ENCODE results near the gene LRRC26. TPM values are rescaled to one million over a fixed set of nuclear protein-coding genes. Genes with fewer than 3 reads are reported as not detected.

Gene LRRC26
- total RNA-seq, 4 donors from 2014 or later = not detected

DNA sequence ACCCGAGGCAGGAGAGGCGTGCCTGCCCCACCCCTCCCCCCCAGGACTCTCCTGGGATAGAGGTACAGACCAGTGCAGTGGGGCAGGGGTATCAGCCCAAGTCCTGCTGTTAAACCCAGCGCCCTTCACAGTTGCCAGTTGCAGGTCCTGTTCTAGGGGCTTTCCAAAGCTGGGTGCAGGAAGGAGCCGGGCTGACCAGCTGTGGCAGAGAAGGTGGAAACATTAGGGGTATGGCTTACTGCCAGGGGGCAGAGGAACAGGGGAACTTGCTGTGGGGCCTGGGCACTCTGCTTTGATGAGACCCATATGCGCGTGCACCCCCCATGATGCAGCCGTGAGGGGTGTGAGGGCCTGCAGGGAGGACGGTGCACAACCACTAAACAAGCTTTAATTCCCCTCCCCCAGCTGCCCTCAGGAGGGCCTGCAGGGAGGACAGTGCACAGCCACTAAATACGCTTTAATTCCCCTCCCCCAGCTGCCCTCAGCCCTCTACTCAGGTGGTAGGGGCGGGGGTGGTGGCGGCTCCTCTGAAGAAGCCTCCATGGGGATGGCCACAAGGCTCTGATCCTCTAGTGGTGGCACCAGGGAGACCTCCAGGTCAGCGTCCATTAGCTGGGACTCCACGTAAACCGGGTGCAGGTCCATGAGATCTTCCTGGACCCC lies 766 bp upstream of the LRRC26 start:
- intact Hi-C loops (cut with DNase I) = no loop called here
- WGBS, 2 donors = 28 to 34% methylated on average over 11 of the region's 14 CpGs
- peaks cover 7 to 26% of the 10 kb centered on the region in 2 donors for H3K4me1 ChIP-seq
- peaks cover 20% of the 10 kb centered on the region for H3K27me3 ChIP-seq
- no peak overlapping the region for H3K4me3 ChIP-seq (replicated peaks in 1 of 3)
- H3K9me3 ChIP-seq = no peaks in the 10 kb centered on the region
- no peak for DNase-seq
- no peak overlapping the region for H3K27ac ChIP-seq
- H3K36me3 ChIP-seq = no peaks in the 10 kb centered on the region
- TF ChIP-seq CTCF (IDR thresholded peaks at IDR 0.05) (no peak), POLR2A (IDR thresholded peaks at IDR 0.05) (no peak)

DNA sequence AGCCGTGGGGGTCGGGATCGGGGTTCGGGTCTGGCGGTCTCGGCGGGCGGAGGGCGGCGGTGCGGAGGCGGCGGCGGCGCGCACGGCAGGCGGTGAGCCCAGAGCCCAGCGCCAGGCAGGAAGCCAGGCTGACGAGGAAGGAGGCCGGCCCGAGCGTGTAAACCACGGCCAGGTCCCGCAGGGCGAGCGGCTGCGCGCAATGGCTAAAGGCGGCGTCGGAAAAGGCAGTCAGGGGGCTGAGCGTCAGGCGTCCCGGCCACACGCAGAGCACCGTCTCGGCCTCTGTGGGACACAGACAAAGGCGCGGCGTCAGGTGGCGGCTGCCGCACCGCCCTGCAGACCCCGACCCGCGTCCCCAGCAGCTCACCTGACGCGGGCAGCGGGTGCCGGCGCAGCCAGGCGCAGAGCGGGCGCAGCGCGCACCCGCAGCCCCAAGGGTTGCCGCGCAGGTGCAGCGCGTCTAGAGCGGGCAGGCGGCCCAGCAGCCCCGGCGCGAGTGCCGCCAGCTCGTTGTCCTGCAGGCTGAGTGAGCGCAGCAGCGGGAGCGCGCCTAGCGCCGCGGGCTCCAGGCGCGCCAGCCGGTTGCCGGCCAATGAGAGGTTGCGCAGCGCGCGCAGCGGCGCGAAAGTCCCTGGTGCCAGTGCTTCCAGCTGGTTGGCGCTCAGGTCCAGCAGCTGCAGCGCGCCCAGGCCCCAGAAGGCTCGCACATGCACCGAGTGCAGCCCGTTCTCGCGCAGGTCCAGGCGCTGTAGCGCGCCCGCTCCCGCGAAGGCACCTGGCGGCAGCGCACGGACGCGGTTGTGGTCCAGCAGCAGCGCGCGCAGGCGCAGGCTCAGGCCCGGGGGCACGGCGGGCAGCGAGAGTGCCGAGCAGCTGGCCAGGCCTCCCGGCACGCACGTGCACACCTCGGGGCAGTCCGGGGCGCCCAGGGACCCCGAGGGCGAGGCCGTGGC lies 671 bp downstream of the LRRC26 start:
- H3K4me1 ChIP-seq = peaks cover 7 to 26% of the 10 kb centered on the region in 2 donors
- H3K27ac ChIP-seq = no peak overlapping the region
- no peaks in the 10 kb centered on the region for H3K36me3 ChIP-seq
- no peaks in the 10 kb centered on the region for H3K9me3 ChIP-seq
- 2 to 3% methylated on average over 7 to 13 of the region's 124 CpGs for WGBS, 2 donors
- intact Hi-C loops (cut with DNase I) = no loop called here
- peaks cover 27% of the 10 kb centered on the region for H3K27me3 ChIP-seq
- TF ChIP-seq CTCF (IDR thresholded peaks at IDR 0.05) (no peak), POLR2A (IDR thresholded peaks at IDR 0.05) (no peak)
- DNase-seq = no peak
- H3K4me3 ChIP-seq (replicated peaks in 1 of 3) = peak overlapping the region in 1 of 3 donors; percentile 17

DNA sequence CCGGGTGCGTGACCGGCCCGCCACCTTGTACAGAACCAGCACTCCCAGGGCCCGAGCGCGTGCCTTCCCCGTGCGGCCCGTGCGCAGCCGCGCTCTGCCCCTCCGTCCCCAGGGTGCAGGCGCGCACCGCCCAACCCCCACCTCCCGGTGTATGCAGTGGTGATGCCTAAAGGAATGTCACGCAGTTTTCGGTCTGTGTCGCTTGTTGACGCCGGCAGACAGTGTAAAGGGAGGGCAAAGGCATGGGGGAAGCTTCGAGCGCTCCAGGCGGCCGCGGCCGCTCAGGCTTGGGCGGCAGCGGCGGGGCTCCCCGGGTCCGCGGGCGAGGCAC lies 1.3 kb downstream of the LRRC26 start:
- Histone ChIP-seq H3K9me3 (no peaks in the 10 kb centered on the region), H3K36me3 (no peaks in the 10 kb centered on the region), H3K27me3 (peaks cover 31% of the 10 kb centered on the region), H3K27ac (no peak overlapping the region), H3K4me1 (peaks cover 7 to 26% of the 10 kb centered on the region in 2 donors), H3K4me3 (replicated peaks in 1 of 3) (peak overlapping the region in 1 of 3 donors; percentile 17)
- no peak for DNase-seq
- WGBS, 2 donors = 0 to 2% methylated on average over 1 to 10 of the region's 36 CpGs
- no peak for TF ChIP-seq POLR2A (IDR thresholded peaks at IDR 0.05)
- no peak for TF ChIP-seq CTCF (IDR thresholded peaks at IDR 0.05)
- intact Hi-C loops (cut with DNase I) = no loop called here

- Histone ChIP-seq H3K4me3 (replicated peaks in 1 of 3) (peak overlapping the region in 1 of 3 donors; percentile 17), H3K36me3 (no peaks in the 10 kb centered on the region), H3K27ac (no peak overlapping the region), H3K4me1 (peaks cover 11 to 31% of the 10 kb centered on the region in 2 donors), H3K9me3 (no peaks in the 10 kb centered on the region), H3K27me3 (peaks cover 31% of the 10 kb centered on the region)
- intact Hi-C loops (cut with DNase I) = no loop called here
- WGBS, 2 donors = 4 to 7% methylated on average over 3 to 11 of the region's 57 CpGs
- TF ChIP-seq CTCF (IDR thresholded peaks at IDR 0.05) (no peak), POLR2A (IDR thresholded peaks at IDR 0.05) (no peak)
- DNase-seq = no peak
These were observed 1.9 kb downstream of the LRRC26 start for GRCh38 chr9:137167747-137168572.
